ENCODE data around the gene QRICH2. TPM values are rescaled to one million over a fixed set of nuclear protein-coding genes. Genes with fewer than 3 reads are reported as not detected.

Gene QRICH2
- total and polyA plus RNA-seq, 9 of the 15 experiments (the other 6 are each of a cell fraction or from before 2014, with no cell fraction given) = 0.03 to 1.6 (median 0.81) TPM

DNA sequence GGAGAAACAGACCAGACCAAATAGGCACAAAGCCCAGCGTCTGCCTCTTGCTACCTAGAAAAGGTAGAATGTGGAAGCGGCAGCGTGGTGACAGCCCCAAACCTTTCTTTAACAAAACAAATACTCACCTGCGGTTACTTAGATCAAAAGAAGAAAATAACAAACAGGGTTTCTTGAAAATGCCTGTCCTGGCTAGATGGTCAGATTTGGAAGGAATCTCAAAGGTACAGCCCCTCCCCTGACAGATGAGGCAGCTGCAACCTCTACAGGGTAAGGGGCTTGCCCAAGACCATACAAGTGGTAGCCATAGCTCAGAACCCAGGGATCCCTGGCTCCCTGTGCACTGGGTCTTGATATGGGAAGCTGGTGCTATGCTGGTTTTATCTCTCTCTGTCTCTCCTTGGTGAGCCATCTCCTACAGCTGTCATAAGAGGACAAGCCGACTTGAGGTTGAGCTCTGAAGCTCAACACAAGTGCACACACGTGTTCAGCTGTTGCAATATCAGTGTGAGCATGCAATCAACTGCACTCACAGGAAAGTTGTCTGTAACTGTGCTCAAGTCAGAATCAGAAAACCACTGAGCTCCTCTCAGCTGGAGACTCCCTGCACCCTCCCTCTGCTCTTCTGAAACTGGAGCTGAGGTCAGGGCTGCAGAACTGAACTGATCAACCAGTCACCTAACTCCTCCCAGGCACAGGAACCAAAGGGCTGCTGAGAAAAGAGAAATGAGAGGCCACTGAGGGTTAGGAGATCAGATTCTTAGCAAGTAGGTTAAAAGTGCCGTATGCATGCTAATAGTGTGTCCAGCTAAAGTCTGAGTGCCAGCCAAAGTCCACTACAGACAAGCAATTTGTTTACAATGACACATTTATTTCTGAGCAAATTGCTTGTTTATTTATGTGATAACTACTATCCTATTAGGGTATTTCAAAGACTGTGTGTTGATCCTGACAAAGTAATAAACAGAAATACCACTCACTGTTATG, 61.7 kb downstream of the QRICH2 start (continued):
- TF ChIP-seq RBM22 (IDR thresholded peaks at IDR 0.05; ENCODE audit: low read depth, low read length, poor library complexity, severe bottlenecking) = no peak
- no peak for TF ChIP-seq ZZZ3 (IDR thresholded peaks at IDR 0.05)
- TF ChIP-seq ZNF24 (IDR thresholded peaks at IDR 0.05) = peak; percentile 40; the same call in 1 of the 2 replicates
- no peak for TF ChIP-seq CBX5 (IDR thresholded peaks at IDR 0.05; ENCODE audit: borderline replicate concordance, low read depth)
- no peak for TF ChIP-seq STAT5B (CRISPR knock-in tag; IDR thresholded peaks at IDR 0.05)
- no peak for TF ChIP-seq MEF2A (IDR thresholded peaks at IDR 0.05; ENCODE audit: control insufficient read depth, low read depth, low read length)
- TF ChIP-seq POU5F1 (IDR thresholded peaks at IDR 0.05; ENCODE audit: borderline replicate concordance, low read depth, low read length, partially characterized antibody) = no peak
- no peak for TF ChIP-seq MXD1 (CRISPR knock-in tag; IDR thresholded peaks at IDR 0.05; ENCODE audit: borderline replicate concordance, poor library complexity, severe bottlenecking)
- no peak for TF ChIP-seq FOS (IDR thresholded peaks at IDR 0.05; ENCODE audit: extremely low read depth, insufficient read length)
- TF ChIP-seq SMC3 (conservative IDR thresholded peaks at IDR 0.05; ENCODE audit: insufficient read depth, low read depth, low read length) = no peak
- no peak for TF ChIP-seq STAG1 (CRISPR knock-in tag; IDR thresholded peaks at IDR 0.05; ENCODE audit: borderline replicate concordance)
- TF ChIP-seq ZNF41 (CRISPR knock-in tag; conservative IDR thresholded peaks at IDR 0.05) = no peak
- TF ChIP-seq, protein P1, sequence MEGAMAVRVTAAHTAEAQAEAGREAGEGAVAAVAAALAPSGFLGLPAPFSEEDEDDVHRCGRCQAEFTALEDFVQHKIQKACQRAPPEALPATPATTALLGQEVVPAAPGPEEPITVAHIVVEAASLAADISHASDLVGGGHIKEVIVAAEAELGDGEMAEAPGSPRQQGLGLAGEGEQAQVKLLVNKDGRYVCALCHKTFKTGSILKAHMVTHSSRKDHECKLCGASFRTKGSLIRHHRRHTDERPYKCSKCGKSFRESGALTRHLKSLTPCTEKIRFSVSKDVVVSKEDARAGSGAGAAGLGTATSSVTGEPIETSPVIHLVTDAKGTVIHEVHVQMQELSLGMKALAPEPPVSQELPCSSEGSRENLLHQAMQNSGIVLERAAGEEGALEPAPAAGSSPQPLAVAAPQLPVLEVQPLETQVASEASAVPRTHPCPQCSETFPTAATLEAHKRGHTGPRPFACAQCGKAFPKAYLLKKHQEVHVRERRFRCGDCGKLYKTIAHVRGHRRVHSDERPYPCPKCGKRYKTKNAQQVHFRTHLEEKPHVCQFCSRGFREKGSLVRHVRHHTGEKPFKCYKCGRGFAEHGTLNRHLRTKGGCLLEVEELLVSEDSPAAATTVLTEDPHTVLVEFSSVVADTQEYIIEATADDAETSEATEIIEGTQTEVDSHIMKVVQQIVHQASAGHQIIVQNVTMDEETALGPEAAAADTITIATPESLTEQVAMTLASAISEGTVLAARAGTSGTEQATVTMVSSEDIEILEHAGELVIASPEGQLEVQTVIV (CRISPR knock-in tag; IDR thresholded peaks at IDR 0.05; ENCODE audit: borderline replicate concordance) = no peak
- peak; percentile 46; the same call in 1 of the 2 replicates for TF ChIP-seq CREB3L1 (IDR thresholded peaks at IDR 0.05; ENCODE audit: borderline replicate concordance, low read depth)
- TF ChIP-seq, protein P2, sequence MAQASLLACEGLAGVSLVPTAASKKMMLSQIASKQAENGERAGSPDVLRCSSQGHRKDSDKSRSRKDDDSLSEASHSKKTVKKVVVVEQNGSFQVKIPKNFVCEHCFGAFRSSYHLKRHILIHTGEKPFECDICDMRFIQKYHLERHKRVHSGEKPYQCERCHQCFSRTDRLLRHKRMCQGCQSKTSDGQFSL (CRISPR knock-in tag; IDR thresholded peaks at IDR 0.05) = no peak
- TF ChIP-seq, protein P2 (tag; IDR thresholded peaks at IDR 0.05) = no peak
- TF ChIP-seq NR3C1 (CRISPR knock-in tag; IDR thresholded peaks at IDR 0.05) = no peak
- no peak for TF ChIP-seq GTF2A2 (tag; IDR thresholded peaks at IDR 0.05)
- TF ChIP-seq, protein P3, sequence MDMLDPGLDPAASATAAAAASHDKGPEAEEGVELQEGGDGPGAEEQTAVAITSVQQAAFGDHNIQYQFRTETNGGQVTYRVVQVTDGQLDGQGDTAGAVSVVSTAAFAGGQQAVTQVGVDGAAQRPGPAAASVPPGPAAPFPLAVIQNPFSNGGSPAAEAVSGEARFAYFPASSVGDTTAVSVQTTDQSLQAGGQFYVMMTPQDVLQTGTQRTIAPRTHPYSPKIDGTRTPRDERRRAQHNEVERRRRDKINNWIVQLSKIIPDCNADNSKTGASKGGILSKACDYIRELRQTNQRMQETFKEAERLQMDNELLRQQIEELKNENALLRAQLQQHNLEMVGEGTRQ (CRISPR knock-in tag; IDR thresholded peaks at IDR 0.05) = no peak
- no peak for TF ChIP-seq CBX1 (IDR thresholded peaks at IDR 0.05; ENCODE audit: low read depth)
- 0 out of 2 replicates have a peak, but pooled peaks have one; percentile 55 for TF ChIP-seq FOXP1 (CRISPR knock-in tag; IDR thresholded peaks at IDR 0.05)

Measured in K562 (cell line).